KMS-11 (cell line): ENCODE measurements around the gene ZNF688.

Experiments used
- H2AFZ ChIP-seq: fragments of 200-600 bp; sonication (generic); 2 replicates; pipeline ENCODE4 v1.6.1; 2016; ENCODE audit warnings: antibody characterized with exemption, mixed run types, low read depth
- H3K27ac ChIP-seq: fragments of 200-600 bp; sonication (generic); 2 replicates; pipeline ENCODE4 v1.6.1; 2016; ENCODE audit warnings: mild to moderate bottlenecking, mixed run types
- H3K27me3 ChIP-seq: fragments of 200-600 bp; sonication (generic); 2 replicates; pipeline ENCODE4 v1.6.1; 2017; ENCODE audit warnings: mild to moderate bottlenecking, low read depth, mixed run types, moderate library complexity; ENCODE audit not compliant: insufficient read depth
- H3K36me3 ChIP-seq: fragments of 200-600 bp; sonication (generic); 2 replicates; pipeline ENCODE4 v1.6.1; 2017; ENCODE audit warnings: mild to moderate bottlenecking, mixed run types; ENCODE audit not compliant: insufficient read depth
- H3K4me1 ChIP-seq: fragments of 200-600 bp; sonication (generic); 2 replicates; pipeline ENCODE4 v1.6.1; 2016; ENCODE audit warnings: mild to moderate bottlenecking, low read depth, mixed run types; ENCODE audit not compliant: poor library complexity, severe bottlenecking
- H3K4me2 ChIP-seq: fragments of 200-600 bp; sonication (generic); 2 replicates; pipeline ENCODE4 v1.7.0; 2016; ENCODE audit warnings: mild to moderate bottlenecking, mixed run types
- H3K4me3 ChIP-seq: fragments of 200-600 bp; sonication (generic); IDR thresholded peaks from 2 replicates; pipeline ENCODE4 v1.6.1; 2017; ENCODE audit warnings: low read depth, low read length, mixed read lengths; ENCODE audit not compliant: insufficient read depth
- H3K79me2 ChIP-seq: fragments of 200-600 bp; sonication (generic); 2 replicates; pipeline ENCODE4 v1.6.1; 2016; ENCODE audit warnings: low read depth, mixed run types; ENCODE audit not compliant: insufficient read depth
- H3K9ac ChIP-seq: fragments of 200-600 bp; sonication (generic); 2 replicates; pipeline ENCODE4 v1.6.1; 2016; ENCODE audit warnings: mild to moderate bottlenecking, mixed run types
- H4K20me1 ChIP-seq: fragments of 200-600 bp; sonication (generic); 2 replicates; pipeline ENCODE4 v1.6.1; 2016; ENCODE audit warnings: mild to moderate bottlenecking, mixed run types; ENCODE audit not compliant: insufficient read depth
- CTCF ChIP-seq: fragments of 200-600 bp; sonication (generic); conservative IDR thresholded peaks from 2 replicates; pipeline ENCODE4 v1.6.1; 2017; ENCODE audit warnings: low read depth, mild to moderate bottlenecking, antibody characterized with exemption, low read length, moderate library complexity, mixed read lengths

ZNF688 gene

GRCh38 chr16:30552956-30553355 is 18.6 kb downstream of the ZNF688 start:
- H2AFZ ChIP-seq = no peak overlapping the region
- no peak for TF ChIP-seq CTCF
- peaks cover 18% of the 10 kb centered on the region for H3K79me2 ChIP-seq
- H3K4me1 ChIP-seq = peaks cover 23% of the 10 kb centered on the region
- no peaks in the 10 kb centered on the region for H3K36me3 ChIP-seq
- no peaks in the 10 kb centered on the region for H3K27me3 ChIP-seq
- H4K20me1 ChIP-seq = no peaks in the 10 kb centered on the region
- H3K4me3 ChIP-seq = no peak overlapping the region
- no peak overlapping the region for H3K27ac ChIP-seq
- no peak overlapping the region for H3K9ac ChIP-seq
- H3K4me2 ChIP-seq = no peak overlapping the region

- Histone ChIP-seq H3K9ac (no peak overlapping the region), H3K4me2 (peak overlapping the region; percentile 19; the same call in 1 of the 2 replicates), H2AFZ (no peak overlapping the region), H3K4me1 (peaks cover 22% of the 10 kb centered on the region), H4K20me1 (no peaks in the 10 kb centered on the region), H3K4me3 (no peak overlapping the region), H3K36me3 (no peaks in the 10 kb centered on the region), H3K27me3 (no peaks in the 10 kb centered on the region), H3K27ac (peak overlapping the region; percentile 33), H3K79me2 (peaks cover 11% of the 10 kb centered on the region)
- no peak for TF ChIP-seq CTCF
Measured at GRCh38 chr16:30551781-30552180, 19.7 kb downstream of the ZNF688 start.

- TF ChIP-seq CTCF = no peak
- Histone ChIP-seq H3K4me3 (no peak overlapping the region), H3K4me2 (no peak overlapping the region), H3K27ac (no peak overlapping the region), H3K36me3 (no peaks in the 10 kb centered on the region), H2AFZ (no peak overlapping the region), H3K79me2 (no peaks in the 10 kb centered on the region), H3K9ac (no peak overlapping the region), H3K27me3 (no peaks in the 10 kb centered on the region), H3K4me1 (peaks cover 16% of the 10 kb centered on the region), H4K20me1 (no peaks in the 10 kb centered on the region)
Measured at GRCh38 chr16:30548416-30549253, 22.9 kb downstream of the ZNF688 start.

GRCh38 chr16:30546115-30546514 is 25.4 kb downstream of the ZNF688 start:
- H3K4me2 ChIP-seq = no peak overlapping the region

More at GRCh38 chr16:30546115-30546514, 25.4 kb downstream of the ZNF688 start:
- TF ChIP-seq CTCF = no peak
- Histone ChIP-seq H2AFZ (no peak overlapping the region), H4K20me1 (no peaks in the 10 kb centered on the region), H3K27me3 (no peaks in the 10 kb centered on the region), H3K79me2 (no peaks in the 10 kb centered on the region), H3K36me3 (no peaks in the 10 kb centered on the region), H3K4me1 (peaks cover 2% of the 10 kb centered on the region), H3K27ac (no peak overlapping the region), H3K9ac (no peak overlapping the region), H3K4me3 (no peak overlapping the region)
